Measurements from ENCODE around the gene TPTE2. TPM values are rescaled to one million over a fixed set of nuclear protein-coding genes. Genes with fewer than 3 reads are reported as not detected.

Gene TPTE2
- total RNA-seq, 4 donors from 2014 or later = not detected

DNA sequence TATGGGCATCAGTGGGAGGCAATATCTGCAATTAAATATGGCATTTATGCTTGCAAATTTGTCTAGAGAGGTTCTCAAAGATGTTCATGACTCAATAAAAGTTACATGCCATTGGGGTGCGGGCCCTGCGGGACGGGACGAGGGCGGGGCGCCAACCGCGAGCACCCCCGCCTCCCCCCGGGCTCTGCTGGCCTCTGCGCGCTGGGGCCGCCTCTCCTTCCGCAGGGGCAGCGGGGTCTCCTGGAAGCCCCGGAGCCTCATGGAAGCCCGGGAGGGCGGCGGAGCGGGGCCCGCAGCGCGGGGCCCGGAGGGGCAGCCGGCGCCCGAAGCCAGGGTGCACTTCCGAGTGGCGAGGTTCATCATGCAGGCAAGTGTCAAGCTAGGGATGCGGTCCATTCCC lies 179.2 kb downstream of the TPTE2 start:
- no peaks in the 10 kb centered on the region for H3K27me3 ChIP-seq
- no peaks in the 10 kb centered on the region for H3K9me3 ChIP-seq
- 51% methylated on average over 3 of the region's 30 CpGs; no CpG with 5 or more reads in 1 of the 2 donors for WGBS, 2 donors
- no peaks in the 10 kb centered on the region for H3K4me1 ChIP-seq
- no peak overlapping the region for H3K27ac ChIP-seq
- H3K36me3 ChIP-seq = no peaks in the 10 kb centered on the region
- no peak for DNase-seq
- no peak for TF ChIP-seq POLR2A (IDR thresholded peaks at IDR 0.05)
- TF ChIP-seq, protein P1, sequence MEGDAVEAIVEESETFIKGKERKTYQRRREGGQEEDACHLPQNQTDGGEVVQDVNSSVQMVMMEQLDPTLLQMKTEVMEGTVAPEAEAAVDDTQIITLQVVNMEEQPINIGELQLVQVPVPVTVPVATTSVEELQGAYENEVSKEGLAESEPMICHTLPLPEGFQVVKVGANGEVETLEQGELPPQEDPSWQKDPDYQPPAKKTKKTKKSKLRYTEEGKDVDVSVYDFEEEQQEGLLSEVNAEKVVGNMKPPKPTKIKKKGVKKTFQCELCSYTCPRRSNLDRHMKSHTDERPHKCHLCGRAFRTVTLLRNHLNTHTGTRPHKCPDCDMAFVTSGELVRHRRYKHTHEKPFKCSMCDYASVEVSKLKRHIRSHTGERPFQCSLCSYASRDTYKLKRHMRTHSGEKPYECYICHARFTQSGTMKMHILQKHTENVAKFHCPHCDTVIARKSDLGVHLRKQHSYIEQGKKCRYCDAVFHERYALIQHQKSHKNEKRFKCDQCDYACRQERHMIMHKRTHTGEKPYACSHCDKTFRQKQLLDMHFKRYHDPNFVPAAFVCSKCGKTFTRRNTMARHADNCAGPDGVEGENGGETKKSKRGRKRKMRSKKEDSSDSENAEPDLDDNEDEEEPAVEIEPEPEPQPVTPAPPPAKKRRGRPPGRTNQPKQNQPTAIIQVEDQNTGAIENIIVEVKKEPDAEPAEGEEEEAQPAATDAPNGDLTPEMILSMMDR (IDR thresholded peaks at IDR 0.05) = no peak
- H3K4me3 ChIP-seq = no peak overlapping the region
- intact Hi-C loops (cut with DNase I) = no loop called here

Other genes with a start within 250 kb of the TPTE2 start
- 10 to 100 TPM; 11.1 to 26.7 (median 21.4) TPM for gene MPHOSPH8, start 72.1 kb upstream of the TPTE2 start, total RNA-seq
- 10 to 100 TPM; 35.7 to 73.4 (median 45.6) TPM for gene PSPC1, start 221.4 kb upstream of the TPTE2 start, total RNA-seq